Fibroblast of pulmonary artery (primary cell): Measurements from ENCODE around the gene METTL27.
"Not testable (repeated sequence)": the region's sequence is repeated elsewhere in the genome, so short reads cannot be mapped to it uniquely, and the experiment has no call there.

Experiments used
- DNase-seq: peaks from one replicate; pipeline ENCODE4 v3.0.0-alpha.2; 2010; ENCODE audit warnings: low read depth
- H3K4me3 ChIP-seq: replicated peaks from 2 replicates; pipeline ENCODE4 v1.5.1; 2011; ENCODE audit warnings: low read depth, mild to moderate bottlenecking, control low read depth, low read length, moderate library complexity
- TF ChIP-seq, protein P1 (sequence below): IDR thresholded peaks from 2 replicates; pipeline ENCODE4 v1.5.1; 2011; ENCODE audit warnings: mild to moderate bottlenecking, control low read depth, low read length, inconsistent platforms; ENCODE audit errors: missing control alignments

The METTL27 gene

DNA sequence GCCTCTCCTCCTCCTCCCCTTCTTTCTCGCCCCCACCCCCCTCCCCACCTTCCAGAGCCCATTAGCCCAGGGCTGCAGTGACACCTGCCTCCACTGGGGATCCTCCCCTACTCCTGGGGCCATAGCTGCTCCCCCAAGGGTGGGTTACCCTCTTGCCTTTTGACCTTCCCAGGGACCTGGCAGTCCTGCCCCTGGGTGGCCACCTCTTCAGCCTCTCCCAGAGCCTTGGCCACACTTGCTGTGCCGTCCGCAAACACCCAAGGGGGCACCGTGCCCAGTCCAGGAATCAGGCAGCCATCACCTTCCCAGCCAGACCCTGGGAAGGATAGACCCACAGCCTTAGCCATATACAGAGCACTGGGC lies 31.3 kb downstream of the METTL27 start:
- TF ChIP-seq, protein P1, sequence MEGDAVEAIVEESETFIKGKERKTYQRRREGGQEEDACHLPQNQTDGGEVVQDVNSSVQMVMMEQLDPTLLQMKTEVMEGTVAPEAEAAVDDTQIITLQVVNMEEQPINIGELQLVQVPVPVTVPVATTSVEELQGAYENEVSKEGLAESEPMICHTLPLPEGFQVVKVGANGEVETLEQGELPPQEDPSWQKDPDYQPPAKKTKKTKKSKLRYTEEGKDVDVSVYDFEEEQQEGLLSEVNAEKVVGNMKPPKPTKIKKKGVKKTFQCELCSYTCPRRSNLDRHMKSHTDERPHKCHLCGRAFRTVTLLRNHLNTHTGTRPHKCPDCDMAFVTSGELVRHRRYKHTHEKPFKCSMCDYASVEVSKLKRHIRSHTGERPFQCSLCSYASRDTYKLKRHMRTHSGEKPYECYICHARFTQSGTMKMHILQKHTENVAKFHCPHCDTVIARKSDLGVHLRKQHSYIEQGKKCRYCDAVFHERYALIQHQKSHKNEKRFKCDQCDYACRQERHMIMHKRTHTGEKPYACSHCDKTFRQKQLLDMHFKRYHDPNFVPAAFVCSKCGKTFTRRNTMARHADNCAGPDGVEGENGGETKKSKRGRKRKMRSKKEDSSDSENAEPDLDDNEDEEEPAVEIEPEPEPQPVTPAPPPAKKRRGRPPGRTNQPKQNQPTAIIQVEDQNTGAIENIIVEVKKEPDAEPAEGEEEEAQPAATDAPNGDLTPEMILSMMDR = no peak
- H3K4me3 ChIP-seq = no peak overlapping the region
- no peak for DNase-seq

DNA sequence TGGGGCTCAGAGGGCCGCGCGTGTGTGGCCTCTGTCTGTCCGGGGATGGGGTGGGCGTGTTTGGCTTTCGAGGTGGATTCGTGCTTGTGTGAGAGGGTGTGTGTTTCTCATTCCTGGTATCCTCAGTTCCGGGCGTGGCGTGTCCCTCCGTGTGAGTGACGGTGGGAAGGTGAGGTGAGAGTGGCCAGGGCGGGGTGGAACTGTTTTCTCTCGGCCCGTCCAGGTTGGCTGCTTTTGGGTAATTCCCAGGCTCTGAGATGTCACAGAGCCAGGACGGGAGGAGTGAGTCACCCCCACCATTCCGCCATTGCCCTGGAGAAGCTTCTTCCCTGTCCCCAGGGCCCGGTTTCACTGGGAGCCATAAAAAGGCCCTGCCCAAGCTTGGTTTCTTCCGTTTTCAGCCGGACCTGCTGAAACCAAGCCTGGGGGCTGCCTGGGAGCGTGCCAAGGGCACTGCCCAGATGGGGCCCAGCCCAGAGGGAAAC lies 32.8 kb downstream of the METTL27 start:
- DNase-seq = no peak
- H3K4me3 ChIP-seq = no peak overlapping the region

DNA sequence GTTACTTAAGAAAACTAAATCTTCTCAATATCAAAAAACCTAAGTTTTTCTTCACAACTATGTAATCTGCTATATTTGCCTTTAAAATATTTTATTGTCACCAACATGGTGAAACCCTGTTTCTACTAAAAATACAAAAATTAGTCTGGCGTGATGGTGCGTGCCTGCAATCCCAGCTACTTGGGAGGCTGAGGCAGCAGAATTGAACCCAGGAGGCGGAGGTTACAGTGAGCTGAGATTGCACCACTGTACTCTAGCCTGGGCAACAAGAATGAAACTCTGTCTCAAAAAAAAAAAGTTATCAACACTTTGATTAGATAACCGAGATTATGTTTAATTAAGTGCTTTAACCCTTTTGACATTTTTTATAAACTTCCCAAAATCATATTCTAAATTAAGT lies 39.9 kb downstream of the METTL27 start:
- H3K4me3 ChIP-seq = no peak overlapping the region
- TF ChIP-seq, protein P1 = no peak
- DNase-seq = no peak

More for the DNA sequence above, 32.8 kb downstream of the METTL27 start:
- TF ChIP-seq, protein P1 = no peak

DNA sequence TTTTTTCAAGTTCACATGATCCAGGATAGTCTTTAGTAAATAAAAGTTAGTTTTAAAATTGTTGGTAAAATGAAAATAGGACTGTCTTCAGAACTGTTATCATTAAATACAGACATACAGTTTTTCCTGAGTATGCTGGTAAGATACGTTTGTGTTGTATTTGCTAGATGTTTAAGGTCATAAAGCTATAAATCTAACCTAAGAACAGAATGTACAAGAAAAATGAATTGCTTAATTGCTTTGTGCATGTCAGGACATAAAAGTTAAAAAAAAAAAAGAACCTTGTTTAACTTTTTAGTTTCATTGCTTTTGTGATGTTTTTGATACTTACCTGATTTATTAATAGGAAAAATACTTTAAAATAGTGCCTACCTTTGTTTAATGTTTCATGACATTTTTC lies 40.7 kb downstream of the METTL27 start:
- H3K4me3 ChIP-seq = no peak overlapping the region
- DNase-seq = no peak
- TF ChIP-seq, protein P1 = no peak

DNA sequence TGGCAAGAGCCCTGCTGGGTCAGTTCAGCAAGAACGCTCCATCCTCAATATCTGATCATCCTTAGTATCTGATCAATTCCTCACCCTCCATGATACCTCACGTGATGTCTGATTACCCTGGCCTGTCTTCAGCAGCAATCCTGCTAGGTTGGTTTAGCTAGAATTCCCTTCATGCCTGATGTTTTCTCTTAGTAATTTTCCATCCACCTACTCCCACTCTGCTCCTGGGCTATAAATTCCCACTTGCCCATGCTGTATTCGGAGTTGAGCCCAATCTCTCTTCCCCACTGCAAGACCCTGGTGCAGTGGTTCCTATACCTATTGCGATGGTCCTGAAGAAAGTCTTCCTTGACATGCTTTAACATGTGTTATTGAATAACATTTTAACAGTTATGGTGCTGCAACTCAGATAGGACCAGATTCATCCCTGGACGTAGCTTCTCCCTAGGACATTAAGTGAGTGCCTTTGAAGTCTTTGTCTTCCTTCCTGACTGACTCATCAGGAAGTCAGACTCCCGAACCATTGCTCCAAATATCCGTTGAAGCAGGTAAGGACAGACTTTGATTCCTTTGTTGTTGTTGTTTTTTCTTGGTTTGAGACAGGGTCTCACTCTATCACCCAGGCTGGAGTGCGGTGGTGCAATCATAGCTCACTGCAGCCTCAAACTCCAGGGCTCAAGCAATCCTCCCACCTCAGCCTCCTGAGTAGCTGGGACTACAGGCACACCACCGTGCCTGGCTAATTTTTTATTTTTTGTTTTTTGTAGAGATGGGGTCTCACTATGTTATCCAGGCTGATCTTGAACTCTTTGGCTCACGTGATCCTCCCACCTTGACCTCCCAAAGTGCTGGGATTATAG lies 42.8 kb downstream of the METTL27 start:
- TF ChIP-seq, protein P1 = no peak
- no peak overlapping the region for H3K4me3 ChIP-seq
- DNase-seq = no peak

DNA sequence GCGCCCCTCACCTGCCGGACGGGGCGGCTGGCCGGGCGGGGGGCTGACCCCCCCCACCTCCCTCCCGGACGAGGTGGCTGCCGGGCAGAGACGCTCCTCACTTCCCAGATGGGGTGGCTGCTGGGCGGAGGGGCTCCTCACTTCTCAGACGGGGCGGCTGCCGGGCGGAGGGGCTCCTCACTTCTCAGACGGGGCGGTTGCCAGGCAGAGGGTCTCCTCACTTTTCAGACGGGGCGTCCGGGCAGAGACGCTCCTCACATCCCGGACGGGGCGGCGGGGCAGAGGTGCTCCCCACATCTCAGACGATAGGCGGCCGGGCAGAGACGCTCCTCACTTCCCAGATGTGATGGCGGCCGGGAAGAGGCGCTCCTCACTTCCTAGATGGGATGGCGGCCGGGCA lies 45.1 kb downstream of the METTL27 start:
- DNase-seq, H3K4me3 ChIP-seq: not testable (repeated sequence)

DNA sequence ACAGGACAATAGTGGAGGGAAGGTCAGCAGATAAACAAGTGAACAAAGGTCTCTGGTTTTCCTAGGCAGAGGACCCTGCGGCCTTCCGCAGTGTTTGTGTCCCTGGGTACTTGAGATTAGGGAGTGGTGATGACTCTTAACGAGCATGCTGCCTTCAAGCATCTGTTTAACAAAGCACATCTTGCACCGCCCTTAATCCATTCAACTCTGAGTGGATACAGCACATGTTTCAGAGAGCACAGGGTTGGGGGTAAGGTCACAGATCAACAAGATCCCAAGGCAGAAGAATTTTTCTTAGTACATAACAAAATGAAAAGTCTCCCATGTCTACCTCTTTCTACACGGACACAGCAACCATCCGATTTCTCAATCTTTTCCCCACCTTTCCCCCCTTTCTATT lies 45.7 kb downstream of the METTL27 start:
- not testable (repeated sequence) for H3K4me3 ChIP-seq, DNase-seq

DNA sequence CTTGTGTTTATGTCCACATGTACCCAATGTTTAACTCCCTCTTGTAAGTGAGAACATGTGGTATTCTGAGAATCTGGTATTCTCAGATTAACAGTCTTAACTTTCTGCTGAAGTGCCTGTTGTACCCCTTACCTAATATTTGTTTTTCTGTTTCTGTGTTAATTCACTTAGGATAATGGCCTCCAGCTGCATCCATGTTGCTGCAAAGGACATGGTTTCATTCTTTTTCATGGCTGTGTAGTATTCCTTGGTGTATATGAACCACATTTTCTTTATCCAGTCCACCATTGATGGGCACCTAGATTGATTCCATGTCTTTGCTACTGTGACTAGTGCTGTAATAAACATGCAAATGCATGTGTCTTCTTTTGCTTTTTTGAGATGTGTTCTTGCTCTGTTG lies 47.1 kb downstream of the METTL27 start:
- not testable (repeated sequence) for DNase-seq, H3K4me3 ChIP-seq

DNA sequence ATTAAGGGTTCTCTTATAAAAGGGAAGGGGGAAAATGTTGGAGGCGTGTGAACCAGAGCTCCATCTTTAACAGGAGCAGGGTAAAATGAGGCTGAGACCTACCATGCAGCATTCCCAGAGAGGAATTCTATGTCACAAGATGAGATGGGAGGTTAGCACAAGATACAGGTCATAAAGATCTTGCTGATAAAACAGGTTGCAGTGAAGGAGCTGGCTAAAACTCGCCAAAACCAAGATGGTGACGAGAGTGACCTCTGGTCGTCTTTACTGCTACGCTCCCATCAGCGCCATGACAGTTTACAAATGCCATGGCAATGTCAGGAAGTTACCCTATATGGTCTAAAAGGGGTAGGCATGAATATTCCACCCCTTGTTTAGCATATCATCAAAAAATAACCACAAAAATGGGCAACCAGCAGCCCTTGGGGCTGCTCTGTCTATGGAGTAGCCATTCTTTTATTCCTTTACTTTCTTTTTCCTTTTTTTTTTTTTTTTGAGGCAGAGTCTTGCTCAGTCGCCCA lies 51.1 kb downstream of the METTL27 start:
- not testable (repeated sequence) for H3K4me3 ChIP-seq, DNase-seq
